ENCODE data around the gene UBE2G2.

GRCh38 chr21:44723177-44724131, 78.2 kb downstream of the UBE2G2 start:
- TF ChIP-seq, protein P1, sequence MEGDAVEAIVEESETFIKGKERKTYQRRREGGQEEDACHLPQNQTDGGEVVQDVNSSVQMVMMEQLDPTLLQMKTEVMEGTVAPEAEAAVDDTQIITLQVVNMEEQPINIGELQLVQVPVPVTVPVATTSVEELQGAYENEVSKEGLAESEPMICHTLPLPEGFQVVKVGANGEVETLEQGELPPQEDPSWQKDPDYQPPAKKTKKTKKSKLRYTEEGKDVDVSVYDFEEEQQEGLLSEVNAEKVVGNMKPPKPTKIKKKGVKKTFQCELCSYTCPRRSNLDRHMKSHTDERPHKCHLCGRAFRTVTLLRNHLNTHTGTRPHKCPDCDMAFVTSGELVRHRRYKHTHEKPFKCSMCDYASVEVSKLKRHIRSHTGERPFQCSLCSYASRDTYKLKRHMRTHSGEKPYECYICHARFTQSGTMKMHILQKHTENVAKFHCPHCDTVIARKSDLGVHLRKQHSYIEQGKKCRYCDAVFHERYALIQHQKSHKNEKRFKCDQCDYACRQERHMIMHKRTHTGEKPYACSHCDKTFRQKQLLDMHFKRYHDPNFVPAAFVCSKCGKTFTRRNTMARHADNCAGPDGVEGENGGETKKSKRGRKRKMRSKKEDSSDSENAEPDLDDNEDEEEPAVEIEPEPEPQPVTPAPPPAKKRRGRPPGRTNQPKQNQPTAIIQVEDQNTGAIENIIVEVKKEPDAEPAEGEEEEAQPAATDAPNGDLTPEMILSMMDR (conservative IDR thresholded peaks at IDR 0.05; ENCODE audit: low read depth, low read length): no peak
- TF ChIP-seq EZH2 (IDR thresholded peaks at IDR 0.05; ENCODE audit: low read length, unreplicated experiment) (no peak), EZH2phosphoT487 (IDR thresholded peaks at IDR 0.05; ENCODE audit: borderline replicate concordance, low read length) (no peak)
